Right lobe of liver (tissue), 6 donors: ENCODE measurements around the gene ZNF492. TPM values are rescaled to one million over a fixed set of nuclear protein-coding genes. Genes with fewer than 3 reads are reported as not detected.
"Not testable (repeated sequence)": the region's sequence is repeated elsewhere in the genome, so short reads cannot be mapped to it uniquely, and the experiment has no call there.

Source experiments
- ATAC-seq, 4 donors: fragments of 200-7000 bp; cut with Tn5 transposase; one replicate each; pipeline ENCODE4 v1.9.1; 2020; ENCODE audit warnings: mild to moderate bottlenecking in 4 of 4, moderate library complexity in 4 of 4
- DNase-seq, 3 donors: peaks; one replicate each; pipeline ENCODE4 v3.0.0-alpha.2; 2020
- H3K27ac ChIP-seq, 3 donors: fragments of 200-600 bp; one replicate each; pipeline ENCODE4 v1.8.0; 2022
- H3K27me3 ChIP-seq, 2 donors: fragments of 200-600 bp; one replicate each; pipeline ENCODE4 v1.8.0; 2022
- H3K36me3 ChIP-seq, 4 donors: fragments of 200-600 bp; sonication (generic) in 1 of 4; one replicate each; pipeline versions ENCODE4 v1.5.1 to v1.8.0; 2017 to 2022; ENCODE audit warnings: control low read depth in 1 of 4
- H3K4me1 ChIP-seq, 4 donors: fragments of 200-600 bp; sonication (generic) in 1 of 4; one replicate each; pipeline versions ENCODE4 v1.5.1 to v1.8.0; 2017 to 2022; ENCODE audit warnings: control low read depth in 1 of 4
- H3K4me3 ChIP-seq, 3 donors: fragments of 200-600 bp; one replicate each; pipeline ENCODE4 v1.8.0; 2022
- H3K9me3 ChIP-seq, 4 donors: fragments of 200-600 bp; sonication (generic) in 1 of 4; one replicate each; pipeline versions ENCODE4 v1.5.1 to v1.8.0; 2017 to 2022; ENCODE audit warnings: control low read depth in 1 of 4
- POLR2A ChIP-seq: fragments of 450-650 bp; IDR thresholded peaks from one replicate; pipeline ENCODE4 v1.6.1; 2017; ENCODE audit warnings: antibody characterized with exemption, mild to moderate bottlenecking
- WGBS: methylation state at CpG from one replicate; pipeline ENCODE4 v1.1.6; 2018; ENCODE audit warnings: low coverage, low lambda C conversion rate; ENCODE audit not compliant: insufficient coverage; ENCODE audit errors: missing lambda C conversion rate; 5-methylcytosine and 5-hydroxymethylcytosine counted together
- intact Hi-C, 2 donors: fragments of 100-400 bp; cut with DNase I; formaldehyde crosslinking; loops; one replicate each; pipeline versions ENCODE4 v1.11.2 to v1.14.1; 2022
- long read RNA-seq: library from polyadenylated mRNA; unstranded; transcript quantifications from one replicate; pipeline ENCODE4 v2.0.0, GENCODE V29; 2019
- total RNA-seq, 6 experiments: library from RNA; depleted of rRNA in 2 of 6; stranded (reverse); fragments of >200 nt in 2 of 6; fragmentation: NEBNext Ultra II Directional in 3 of 6; extraction: Animal tissue kit (Norgen Biotek cat#: 25700) in 3 of 6; gene quantifications; one replicate each; pipeline versions ENCODE4 v1.1.0 to v1.2.4, GENCODE V29; 2016 to 2023
- TF ChIP-seq, protein P1 (sequence below), 4 donors: fragments of 200-600 bp in 3 of 4; fragments of 450-650 bp in 1 of 4; IDR thresholded peaks; one replicate each; pipeline versions ENCODE4 v1.5.1 to v1.8.0; 2016 to 2022; ENCODE audit warnings: antibody characterized with exemption in 4 of 4, mild to moderate bottlenecking in 2 of 4
- donor health status: DM: no; HTN: yes; CAD: no.
- donor health status: DM: no; HTN: no; CAD: no.
- donor health status: DM: no; HTN: no; CAD: no.
- donor health status: DM: no; HTN: yes; CAD: no.
- donor health status: DM: no; HTN: yes; CAD: no.

Gene ZNF492
- under 1 TPM in 2 of 6 experiments, not detected in 4; 0.07 TPM for total RNA-seq
- long read RNA-seq: 0 reads

- ATAC-seq (peak; percentile 80 to 93 (median 92)), DNase-seq (peak; percentile 61 to 79 (median 72))
- H3K36me3 ChIP-seq, intact Hi-C loops, H3K27ac ChIP-seq, H3K27me3 ChIP-seq, H3K4me1 ChIP-seq, H3K9me3 ChIP-seq: not testable (repeated sequence)
- WGBS: 3% methylated on average over 16 of the region's 36 CpGs
- H3K4me3 ChIP-seq: peak within 1 kb of the TSS; percentile 10 to 49 (median 31)
Observed at GRCh38 chr19:22633706-22634449, at the start of gene ZNF492. Gene ZNF492, plus strand, starts transcription at chr19:22634324. Its CDS starts 19,076 bp downstream, at chr19:22653400.

- Histone ChIP-seq H3K27me3 (no peaks in the 10 kb centered on the region), H3K9me3 (no peaks in the 10 kb centered on the region), H3K27ac (no peak overlapping the region), H3K4me3 (no peak overlapping the region), H3K36me3 (no peaks in the 10 kb centered on the region), H3K4me1 (no peaks in the 10 kb centered on the region)
- no peak for TF ChIP-seq POLR2A
- TF ChIP-seq, protein P1, sequence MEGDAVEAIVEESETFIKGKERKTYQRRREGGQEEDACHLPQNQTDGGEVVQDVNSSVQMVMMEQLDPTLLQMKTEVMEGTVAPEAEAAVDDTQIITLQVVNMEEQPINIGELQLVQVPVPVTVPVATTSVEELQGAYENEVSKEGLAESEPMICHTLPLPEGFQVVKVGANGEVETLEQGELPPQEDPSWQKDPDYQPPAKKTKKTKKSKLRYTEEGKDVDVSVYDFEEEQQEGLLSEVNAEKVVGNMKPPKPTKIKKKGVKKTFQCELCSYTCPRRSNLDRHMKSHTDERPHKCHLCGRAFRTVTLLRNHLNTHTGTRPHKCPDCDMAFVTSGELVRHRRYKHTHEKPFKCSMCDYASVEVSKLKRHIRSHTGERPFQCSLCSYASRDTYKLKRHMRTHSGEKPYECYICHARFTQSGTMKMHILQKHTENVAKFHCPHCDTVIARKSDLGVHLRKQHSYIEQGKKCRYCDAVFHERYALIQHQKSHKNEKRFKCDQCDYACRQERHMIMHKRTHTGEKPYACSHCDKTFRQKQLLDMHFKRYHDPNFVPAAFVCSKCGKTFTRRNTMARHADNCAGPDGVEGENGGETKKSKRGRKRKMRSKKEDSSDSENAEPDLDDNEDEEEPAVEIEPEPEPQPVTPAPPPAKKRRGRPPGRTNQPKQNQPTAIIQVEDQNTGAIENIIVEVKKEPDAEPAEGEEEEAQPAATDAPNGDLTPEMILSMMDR (IDR thresholded peaks at IDR 0.05): no peak
- intact Hi-C loops: no loop called here
- DNase-seq (no peak), ATAC-seq (no peak)
- WGBS: 38% methylated on average over 10 of the region's 11 CpGs
Observed at GRCh38 chr19:22595422-22595821, 38.7 kb upstream of the ZNF492 start.

- TF ChIP-seq, protein P1 (IDR thresholded peaks at IDR 0.05): no peak
- no peak for TF ChIP-seq POLR2A
- Histone ChIP-seq H3K9me3 (no peaks in the 10 kb centered on the region), H3K27me3 (no peaks in the 10 kb centered on the region), H3K4me3 (no peak overlapping the region), H3K27ac (no peak overlapping the region), H3K4me1 (no peaks in the 10 kb centered on the region), H3K36me3 (no peaks in the 10 kb centered on the region)
- peak in 2 of 3 donors; percentile 55 to 62 for DNase-seq
- intact Hi-C loops: no loop called here
- WGBS: 31% methylated on average over 7 of the region's 24 CpGs
- peak; percentile 42 to 95 (median 74) for ATAC-seq
Observed at GRCh38 chr19:22595918-22596341, 38.2 kb upstream of the ZNF492 start.

DNA sequence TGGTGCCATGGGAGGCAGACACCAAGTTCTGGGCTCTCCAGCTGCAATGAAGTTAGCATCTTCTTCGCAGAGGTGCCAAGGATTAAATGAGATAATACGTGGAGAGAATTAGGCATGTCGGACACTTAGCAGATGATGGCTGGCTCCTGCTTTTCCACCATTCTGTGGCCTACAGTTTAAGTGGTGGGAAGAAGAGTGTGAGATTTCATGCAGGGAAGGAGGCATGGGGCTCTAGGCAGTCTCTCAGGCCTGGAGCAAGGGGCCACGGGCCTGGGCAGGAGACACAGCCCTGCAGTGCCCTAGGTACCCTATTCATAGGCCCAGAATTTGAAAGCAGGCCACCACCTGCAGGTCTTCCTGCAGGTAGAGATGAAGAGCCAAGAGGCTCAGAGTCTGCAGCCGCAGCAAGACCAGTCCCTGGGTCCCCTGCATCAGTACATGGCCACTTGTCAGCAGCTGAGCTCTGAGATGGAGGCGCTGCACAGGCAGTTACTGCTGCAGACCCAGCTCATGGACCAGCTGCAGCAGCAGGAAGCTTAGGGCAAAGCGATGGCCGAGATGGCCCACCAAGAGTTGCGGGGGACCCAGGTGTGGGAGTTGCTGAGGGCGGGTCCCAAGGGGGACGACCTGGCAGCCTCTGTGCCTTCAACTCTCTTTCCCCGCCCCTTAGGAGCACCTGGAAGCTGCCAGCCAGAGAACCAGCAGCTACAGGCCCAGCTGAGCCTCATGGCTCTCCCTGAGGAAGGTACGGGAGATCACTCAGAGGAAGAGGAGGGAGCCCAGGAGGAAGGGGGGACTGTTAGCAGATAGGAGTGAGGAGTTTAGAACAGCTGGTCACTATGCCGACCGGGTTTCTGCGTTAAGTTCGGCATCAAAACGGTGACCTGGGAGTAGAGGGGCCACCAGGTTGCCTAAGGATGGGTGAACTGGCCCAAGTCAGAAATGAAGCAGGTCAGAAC is 33.2 kb upstream of the ZNF492 start:
- H3K27ac ChIP-seq: no peak overlapping the region
- intact Hi-C loops: no loop called here
- H3K36me3 ChIP-seq: no peaks in the 10 kb centered on the region
- DNase-seq: no peak
- WGBS: 73% methylated on average over 10 of the region's 18 CpGs
- no peak overlapping the region for H3K4me3 ChIP-seq
- no peak for TF ChIP-seq POLR2A
- TF ChIP-seq, protein P1 (IDR thresholded peaks at IDR 0.05): no peak
- H3K4me1 ChIP-seq: no peaks in the 10 kb centered on the region
- H3K9me3 ChIP-seq: no peaks in the 10 kb centered on the region
- no peaks in the 10 kb centered on the region for H3K27me3 ChIP-seq
- no peak for ATAC-seq
